VCaP (cell line): Measurements from ENCODE around the gene PPCDC.
A peak's percentile ranks its signal among the peaks of the same experiment; 100 is the strongest.

Source experiments
- H3K27ac ChIP-seq: fragments of 450-650 bp; 2 replicates; pipeline ENCODE4 v1.5.1; 2017
- TF ChIP-seq, protein P1 (sequence below): fragments of 450-650 bp; conservative IDR thresholded peaks from 2 replicates; pipeline ENCODE4 v1.5.1; 2017; ENCODE audit warnings: mild to moderate bottlenecking, moderate library complexity

The PPCDC gene

DNA sequence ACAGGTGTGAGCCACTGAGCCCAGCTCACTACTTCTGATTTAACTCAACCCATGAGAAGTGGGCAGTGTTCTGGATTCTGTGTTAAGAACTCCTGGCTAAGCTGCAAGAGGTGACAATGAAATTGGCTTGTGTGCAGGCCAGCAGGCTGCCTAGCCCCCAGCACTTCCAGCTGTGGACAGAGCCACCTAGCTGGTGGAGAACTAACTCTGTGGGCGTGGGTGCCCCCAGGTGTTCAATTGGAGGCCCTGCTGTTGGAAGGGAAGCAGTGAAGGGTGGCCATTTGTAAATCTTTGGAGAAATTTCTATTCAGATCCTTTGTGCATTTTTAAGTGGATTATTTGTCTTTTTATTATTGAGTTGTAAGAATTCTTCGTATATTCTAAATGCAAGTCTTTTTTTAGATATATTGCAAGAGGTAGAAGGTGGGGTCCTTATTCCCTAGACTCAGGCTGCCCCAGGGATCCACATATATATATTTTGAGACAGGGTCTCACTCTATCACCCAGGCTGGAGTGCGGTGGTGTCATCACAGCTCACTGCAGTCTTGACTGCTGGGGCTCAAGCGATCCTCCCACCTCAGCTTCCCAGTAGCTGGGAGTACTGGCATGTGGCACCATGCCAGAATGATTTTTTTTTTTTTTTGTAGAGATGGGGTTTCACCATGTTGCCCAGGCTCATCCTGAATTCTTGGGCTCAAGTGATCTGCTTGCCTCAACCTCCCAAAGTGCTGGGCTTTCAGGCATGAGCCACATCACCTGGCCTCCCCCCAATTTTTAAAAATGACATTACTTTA lies 35.2 kb upstream of the PPCDC start:
- TF ChIP-seq, protein P1, sequence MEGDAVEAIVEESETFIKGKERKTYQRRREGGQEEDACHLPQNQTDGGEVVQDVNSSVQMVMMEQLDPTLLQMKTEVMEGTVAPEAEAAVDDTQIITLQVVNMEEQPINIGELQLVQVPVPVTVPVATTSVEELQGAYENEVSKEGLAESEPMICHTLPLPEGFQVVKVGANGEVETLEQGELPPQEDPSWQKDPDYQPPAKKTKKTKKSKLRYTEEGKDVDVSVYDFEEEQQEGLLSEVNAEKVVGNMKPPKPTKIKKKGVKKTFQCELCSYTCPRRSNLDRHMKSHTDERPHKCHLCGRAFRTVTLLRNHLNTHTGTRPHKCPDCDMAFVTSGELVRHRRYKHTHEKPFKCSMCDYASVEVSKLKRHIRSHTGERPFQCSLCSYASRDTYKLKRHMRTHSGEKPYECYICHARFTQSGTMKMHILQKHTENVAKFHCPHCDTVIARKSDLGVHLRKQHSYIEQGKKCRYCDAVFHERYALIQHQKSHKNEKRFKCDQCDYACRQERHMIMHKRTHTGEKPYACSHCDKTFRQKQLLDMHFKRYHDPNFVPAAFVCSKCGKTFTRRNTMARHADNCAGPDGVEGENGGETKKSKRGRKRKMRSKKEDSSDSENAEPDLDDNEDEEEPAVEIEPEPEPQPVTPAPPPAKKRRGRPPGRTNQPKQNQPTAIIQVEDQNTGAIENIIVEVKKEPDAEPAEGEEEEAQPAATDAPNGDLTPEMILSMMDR, result peak; percentile 78
- H3K27ac ChIP-seq, result no peak overlapping the region

- no peak overlapping the region for H3K27ac ChIP-seq
- TF ChIP-seq, protein P1, result no peak
These were observed 33.9 kb upstream of the PPCDC start for GRCh38 chr15:74989527-74989926.

GRCh38 chr15:74992619-74993018 lies 30.8 kb upstream of the PPCDC start:
- no peak overlapping the region for H3K27ac ChIP-seq
- TF ChIP-seq, protein P1, result no peak

DNA sequence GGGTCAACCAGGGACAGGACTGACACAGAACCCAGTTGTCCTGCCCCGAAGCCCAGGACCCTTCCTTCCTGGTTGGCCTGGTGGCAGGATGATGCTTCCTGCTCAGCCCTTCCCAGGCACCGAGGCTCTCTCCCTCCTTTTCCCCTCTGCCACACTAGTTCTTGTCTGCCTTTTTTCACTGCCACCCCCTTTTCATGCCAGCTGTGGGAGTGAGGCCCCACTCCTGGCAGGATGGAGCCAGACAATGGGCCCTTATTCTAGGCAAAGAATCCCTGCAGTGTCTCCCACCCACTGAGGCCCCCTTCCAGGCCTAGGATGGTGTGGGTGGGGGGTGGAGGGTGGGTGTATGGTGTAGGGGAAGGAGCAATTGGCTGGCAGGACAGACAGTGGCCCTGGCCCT lies 29.2 kb upstream of the PPCDC start:
- peak overlapping the region; percentile 98 for H3K27ac ChIP-seq
- TF ChIP-seq, protein P1, result no peak

- H3K27ac ChIP-seq, result peak overlapping the region; percentile 98
- TF ChIP-seq, protein P1, result no peak
These were observed 28.7 kb upstream of the PPCDC start for GRCh38 chr15:74994685-74995084.

GRCh38 chr15:74995182-74995778 lies 28.1 kb upstream of the PPCDC start, which contains the start of gene SCAMP5:
Gene SCAMP5, plus strand, starts transcription at chr15:74995563. Its CDS starts 16,277 bp downstream, at chr15:75011840.
- H3K27ac ChIP-seq, result peak within 1 kb of the TSS; percentile 98
- TF ChIP-seq, protein P1, result no peak
